Mammary epithelial cell (primary cell): ENCODE measurements around the gene MEGF11.

Experiments used
- EZH2 ChIP-seq: IDR thresholded peaks from 2 replicates; pipeline ENCODE4 v1.6.1; 2012; ENCODE audit warnings: low read length, inconsistent platforms, borderline replicate concordance
- TF ChIP-seq, protein P1 (sequence below), 2 donors: IDR thresholded peaks in 1 of 2; conservative IDR thresholded peaks in 1 of 2; 2 replicates each; pipeline ENCODE4 v1.5.1; 2011 to 2012; ENCODE audit warnings: inconsistent platforms in 2 of 2, low read length in 2 of 2, mild to moderate bottlenecking in 2 of 2, control low read depth in 1 of 2, low read depth in 1 of 2; ENCODE audit not compliant: insufficient read depth in 1 of 2; ENCODE audit errors: extremely low read depth in 1 of 2

DNA sequence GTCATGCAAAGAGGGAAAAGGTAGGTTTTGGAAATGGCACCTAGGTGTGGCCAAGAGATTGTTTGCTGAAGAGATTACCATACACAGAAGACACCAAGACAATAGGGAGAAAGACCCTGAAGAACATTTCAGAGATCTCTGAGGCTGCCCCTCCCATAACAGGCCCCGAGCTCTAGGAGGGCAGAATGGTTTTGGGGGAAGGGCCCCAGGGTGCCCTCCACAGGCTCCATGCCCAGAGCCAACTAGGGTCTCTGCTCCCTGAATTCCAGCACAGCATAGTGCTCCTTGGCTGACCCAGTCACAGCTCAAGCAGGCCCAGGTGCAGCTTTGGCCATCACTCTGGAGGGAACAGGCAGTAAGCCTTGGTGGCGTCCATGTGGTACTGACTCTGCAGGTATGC lies 220.4 kb downstream of the MEGF11 start:
- TF ChIP-seq, protein P1, sequence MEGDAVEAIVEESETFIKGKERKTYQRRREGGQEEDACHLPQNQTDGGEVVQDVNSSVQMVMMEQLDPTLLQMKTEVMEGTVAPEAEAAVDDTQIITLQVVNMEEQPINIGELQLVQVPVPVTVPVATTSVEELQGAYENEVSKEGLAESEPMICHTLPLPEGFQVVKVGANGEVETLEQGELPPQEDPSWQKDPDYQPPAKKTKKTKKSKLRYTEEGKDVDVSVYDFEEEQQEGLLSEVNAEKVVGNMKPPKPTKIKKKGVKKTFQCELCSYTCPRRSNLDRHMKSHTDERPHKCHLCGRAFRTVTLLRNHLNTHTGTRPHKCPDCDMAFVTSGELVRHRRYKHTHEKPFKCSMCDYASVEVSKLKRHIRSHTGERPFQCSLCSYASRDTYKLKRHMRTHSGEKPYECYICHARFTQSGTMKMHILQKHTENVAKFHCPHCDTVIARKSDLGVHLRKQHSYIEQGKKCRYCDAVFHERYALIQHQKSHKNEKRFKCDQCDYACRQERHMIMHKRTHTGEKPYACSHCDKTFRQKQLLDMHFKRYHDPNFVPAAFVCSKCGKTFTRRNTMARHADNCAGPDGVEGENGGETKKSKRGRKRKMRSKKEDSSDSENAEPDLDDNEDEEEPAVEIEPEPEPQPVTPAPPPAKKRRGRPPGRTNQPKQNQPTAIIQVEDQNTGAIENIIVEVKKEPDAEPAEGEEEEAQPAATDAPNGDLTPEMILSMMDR (conservative IDR thresholded peaks at IDR 0.05 in 1 of 2, IDR thresholded peaks at IDR 0.05 in 1 of 2; ENCODE audit: extremely low read depth in 1 of 2, insufficient read depth in 1 of 2, low read depth in 1 of 2, low read length in 2 of 2) = no peak
- no peak for TF ChIP-seq EZH2
